B cell (primary cell): Measurements from ENCODE around the gene GDPD3.

Source experiments
- CTCF ChIP-seq: fragments of 200-600 bp; IDR thresholded peaks from one replicate; pipeline ENCODE4 v1.8.0; 2022; ENCODE audit warnings: antibody characterized with exemption, mild to moderate bottlenecking
- EZH2 ChIP-seq: IDR thresholded peaks from 2 replicates; pipeline ENCODE4 v1.6.1; 2012; ENCODE audit warnings: borderline replicate concordance, low read depth, mild to moderate bottlenecking, moderate library complexity, low read length; ENCODE audit not compliant: insufficient read depth, poor library complexity, severe bottlenecking

- TF ChIP-seq CTCF (peak; percentile 68), EZH2 (no peak)
Observed at GRCh38 chr16:30068750-30069610, 44.4 kb downstream of the GDPD3 start.
